Suprapubic skin (tissue), 3 donors: Measurements from ENCODE around the gene CHEK2.

Source experiments
- CTCF ChIP-seq, 2 donors: fragments of 200-600 bp in 1 of 2; fragments of 450-650 bp in 1 of 2; sonication (generic) in 1 of 2; IDR thresholded peaks; one replicate each; pipeline ENCODE4 v1.5.1; 2016 to 2019; ENCODE audit warnings: antibody characterized with exemption in 2 of 2, mild to moderate bottlenecking in 1 of 2, moderate library complexity in 1 of 2
- POLR2A ChIP-seq, 2 donors: fragments of 450-650 bp; IDR thresholded peaks; one replicate each; pipeline ENCODE4 v1.6.1; 2017; ENCODE audit warnings: antibody characterized with exemption in 2 of 2, mild to moderate bottlenecking in 2 of 2, moderate library complexity in 2 of 2

DNA sequence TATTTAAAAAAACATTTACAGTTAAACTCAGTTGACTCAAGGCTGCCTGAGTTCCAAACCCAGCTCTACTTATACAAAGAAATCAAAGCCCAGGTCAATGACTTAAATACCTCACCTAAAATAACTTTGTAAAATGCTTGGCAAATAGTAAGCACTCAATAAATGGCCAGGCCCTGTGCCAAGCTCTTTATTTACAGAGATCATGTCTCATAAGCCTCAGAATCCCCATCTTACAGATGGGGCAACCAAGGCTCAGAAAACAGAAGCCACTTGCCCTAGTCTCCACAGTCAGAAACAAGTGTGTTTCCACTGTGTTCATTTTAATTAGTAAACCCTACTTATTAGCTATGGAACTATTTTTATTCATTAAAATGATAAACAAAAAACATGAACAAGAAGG, 31.5 kb downstream of the CHEK2 start:
- TF ChIP-seq CTCF (IDR thresholded peaks at IDR 0.05) (no peak), POLR2A (IDR thresholded peaks at IDR 0.05) (no peak)
